Measurements from ENCODE around the gene CCRL2. TPM values are rescaled to one million over a fixed set of nuclear protein-coding genes. Genes with fewer than 3 reads are reported as not detected.

The CCRL2 gene
- total and polyA plus RNA-seq, 9 of the 15 experiments (the other 6 are each of a cell fraction or from before 2014, with no cell fraction given), result 3.4 to 5.7 (median 4.0) TPM

DNA sequence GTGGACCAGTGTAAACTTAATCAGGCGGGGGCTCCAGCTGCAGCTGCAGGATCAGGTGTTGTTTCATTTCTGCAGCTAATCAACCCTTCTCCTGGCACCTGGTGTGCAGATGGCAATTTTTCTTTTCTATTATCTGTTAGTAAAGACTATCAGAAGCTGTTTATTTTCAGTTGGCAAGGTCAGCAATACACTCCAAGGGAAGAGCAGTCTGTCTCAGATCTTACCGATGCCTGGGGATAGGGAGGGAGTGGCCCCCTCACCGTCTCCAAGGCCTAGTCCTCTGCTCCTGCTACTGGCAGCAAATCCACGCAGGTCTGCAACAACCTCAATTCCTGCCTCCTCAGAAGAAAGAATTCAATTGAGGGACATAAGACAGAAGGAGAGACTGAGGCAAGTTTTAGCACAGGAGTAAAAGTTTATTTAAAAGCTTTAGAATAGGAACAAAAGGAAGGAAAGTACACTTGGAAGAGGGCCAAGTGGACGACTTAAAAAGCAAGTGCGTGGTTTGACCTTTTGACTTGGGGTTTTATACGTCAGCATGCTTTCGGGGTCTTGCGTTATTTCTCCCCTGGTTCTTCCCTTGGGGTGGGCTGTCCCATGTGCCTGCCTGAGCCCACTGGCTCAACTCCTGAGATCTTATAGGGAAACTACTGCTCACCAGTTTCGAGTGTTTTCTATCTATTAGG lies 9.2 kb downstream of the CCRL2 start (continued):
- TF ChIP-seq, protein P1, sequence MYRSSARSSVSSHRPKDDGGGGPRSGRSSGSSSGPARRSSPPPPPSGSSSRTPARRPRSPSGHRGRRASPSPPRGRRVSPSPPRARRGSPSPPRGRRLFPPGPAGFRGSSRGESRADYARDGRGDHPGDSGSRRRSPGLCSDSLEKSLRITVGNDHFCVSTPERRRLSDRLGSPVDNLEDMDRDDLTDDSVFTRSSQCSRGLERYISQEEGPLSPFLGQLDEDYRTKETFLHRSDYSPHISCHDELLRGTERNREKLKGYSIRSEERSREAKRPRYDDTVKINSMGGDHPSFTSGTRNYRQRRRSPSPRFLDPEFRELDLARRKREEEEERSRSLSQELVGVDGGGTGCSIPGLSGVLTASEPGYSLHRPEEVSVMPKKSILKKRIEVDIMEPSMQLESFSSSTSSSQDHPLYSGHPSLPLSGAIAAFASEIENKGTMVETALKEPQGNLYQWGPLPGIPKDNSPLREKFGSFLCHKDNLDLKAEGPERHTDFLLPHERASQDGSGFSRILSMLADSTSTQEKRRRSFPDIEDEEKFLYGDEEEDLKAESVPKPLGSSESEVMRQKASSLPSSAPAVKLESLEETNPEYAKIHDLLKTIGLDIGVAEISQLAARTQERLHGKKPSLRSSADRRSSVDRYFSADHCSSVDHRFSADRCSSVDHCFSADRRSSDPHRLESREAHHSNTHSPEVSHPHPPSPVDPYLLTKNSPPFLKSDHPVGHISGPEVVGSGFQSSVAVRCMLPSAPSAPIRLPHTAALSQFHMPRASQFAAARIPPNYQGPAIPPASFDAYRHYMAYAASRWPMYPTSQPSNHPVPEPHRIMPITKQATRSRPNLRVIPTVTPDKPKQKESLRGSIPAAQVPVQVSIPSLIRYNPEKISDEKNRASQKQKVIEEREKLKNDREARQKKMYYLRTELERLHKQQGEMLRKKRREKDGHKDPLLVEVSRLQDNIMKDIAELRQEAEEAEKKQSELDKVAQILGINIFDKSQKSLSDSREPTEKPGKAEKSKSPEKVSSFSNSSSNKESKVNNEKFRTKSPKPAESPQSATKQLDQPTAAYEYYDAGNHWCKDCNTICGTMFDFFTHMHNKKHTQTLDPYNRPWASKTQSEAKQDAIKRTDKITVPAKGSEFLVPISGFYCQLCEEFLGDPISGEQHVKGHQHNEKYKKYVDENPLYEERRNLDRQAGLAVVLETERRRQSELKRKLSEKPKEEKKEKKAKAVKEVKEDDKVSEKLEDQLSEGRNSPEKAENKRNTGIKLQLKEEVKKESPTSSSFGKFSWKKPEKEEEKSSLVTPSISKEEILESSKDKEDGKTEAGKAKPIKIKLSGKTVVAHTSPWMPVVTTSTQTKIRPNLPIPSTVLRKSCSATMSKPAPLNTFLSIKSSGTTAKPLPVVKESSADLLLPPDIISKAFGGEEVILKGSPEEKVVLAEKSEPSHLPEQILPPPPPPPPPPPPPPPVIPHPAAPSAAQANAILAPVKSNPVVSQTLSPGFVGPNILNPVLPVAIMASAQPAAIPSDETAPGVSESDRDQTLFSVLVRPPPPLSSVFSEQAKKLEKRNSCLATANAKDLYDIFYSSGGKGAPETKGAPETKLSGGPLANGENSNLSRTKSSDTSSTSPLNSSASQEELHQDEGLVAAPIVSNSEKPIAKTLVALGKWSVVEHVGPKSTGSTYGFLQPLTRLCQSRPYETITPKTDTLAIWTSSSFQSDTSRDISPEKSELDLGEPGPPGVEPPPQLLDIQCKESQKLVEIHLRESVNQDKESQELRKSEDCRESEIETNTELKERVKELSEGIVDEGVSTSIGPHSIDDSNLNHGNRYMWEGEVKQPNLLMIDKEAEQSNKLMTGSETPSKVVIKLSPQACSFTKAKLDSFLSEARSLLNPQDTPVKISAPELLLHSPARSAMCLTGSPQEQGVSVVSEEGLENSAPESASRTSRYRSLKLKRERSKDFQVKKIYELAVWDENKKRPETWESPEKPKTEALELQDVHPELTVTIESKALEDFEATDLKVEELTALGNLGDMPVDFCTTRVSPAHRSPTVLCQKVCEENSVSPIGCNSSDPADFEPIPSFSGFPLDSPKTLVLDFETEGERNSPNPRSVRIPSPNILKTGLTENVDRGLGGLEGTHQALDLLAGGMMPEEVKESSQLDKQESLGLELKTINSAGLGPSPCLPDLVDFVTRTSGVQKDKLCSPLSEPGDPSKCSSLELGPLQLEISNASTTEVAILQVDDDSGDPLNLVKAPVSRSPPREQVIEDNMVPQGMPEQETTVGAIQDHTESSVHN (IDR thresholded peaks at IDR 0.05; ENCODE audit: borderline replicate concordance in 1 of 2, low read depth in 1 of 2), result no peak
- TF ChIP-seq, protein P2, sequence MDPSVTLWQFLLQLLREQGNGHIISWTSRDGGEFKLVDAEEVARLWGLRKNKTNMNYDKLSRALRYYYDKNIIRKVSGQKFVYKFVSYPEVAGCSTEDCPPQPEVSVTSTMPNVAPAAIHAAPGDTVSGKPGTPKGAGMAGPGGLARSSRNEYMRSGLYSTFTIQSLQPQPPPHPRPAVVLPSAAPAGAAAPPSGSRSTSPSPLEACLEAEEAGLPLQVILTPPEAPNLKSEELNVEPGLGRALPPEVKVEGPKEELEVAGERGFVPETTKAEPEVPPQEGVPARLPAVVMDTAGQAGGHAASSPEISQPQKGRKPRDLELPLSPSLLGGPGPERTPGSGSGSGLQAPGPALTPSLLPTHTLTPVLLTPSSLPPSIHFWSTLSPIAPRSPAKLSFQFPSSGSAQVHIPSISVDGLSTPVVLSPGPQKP (CRISPR knock-in tag; IDR thresholded peaks at IDR 0.05), result no peak
- TF ChIP-seq, protein P3, sequence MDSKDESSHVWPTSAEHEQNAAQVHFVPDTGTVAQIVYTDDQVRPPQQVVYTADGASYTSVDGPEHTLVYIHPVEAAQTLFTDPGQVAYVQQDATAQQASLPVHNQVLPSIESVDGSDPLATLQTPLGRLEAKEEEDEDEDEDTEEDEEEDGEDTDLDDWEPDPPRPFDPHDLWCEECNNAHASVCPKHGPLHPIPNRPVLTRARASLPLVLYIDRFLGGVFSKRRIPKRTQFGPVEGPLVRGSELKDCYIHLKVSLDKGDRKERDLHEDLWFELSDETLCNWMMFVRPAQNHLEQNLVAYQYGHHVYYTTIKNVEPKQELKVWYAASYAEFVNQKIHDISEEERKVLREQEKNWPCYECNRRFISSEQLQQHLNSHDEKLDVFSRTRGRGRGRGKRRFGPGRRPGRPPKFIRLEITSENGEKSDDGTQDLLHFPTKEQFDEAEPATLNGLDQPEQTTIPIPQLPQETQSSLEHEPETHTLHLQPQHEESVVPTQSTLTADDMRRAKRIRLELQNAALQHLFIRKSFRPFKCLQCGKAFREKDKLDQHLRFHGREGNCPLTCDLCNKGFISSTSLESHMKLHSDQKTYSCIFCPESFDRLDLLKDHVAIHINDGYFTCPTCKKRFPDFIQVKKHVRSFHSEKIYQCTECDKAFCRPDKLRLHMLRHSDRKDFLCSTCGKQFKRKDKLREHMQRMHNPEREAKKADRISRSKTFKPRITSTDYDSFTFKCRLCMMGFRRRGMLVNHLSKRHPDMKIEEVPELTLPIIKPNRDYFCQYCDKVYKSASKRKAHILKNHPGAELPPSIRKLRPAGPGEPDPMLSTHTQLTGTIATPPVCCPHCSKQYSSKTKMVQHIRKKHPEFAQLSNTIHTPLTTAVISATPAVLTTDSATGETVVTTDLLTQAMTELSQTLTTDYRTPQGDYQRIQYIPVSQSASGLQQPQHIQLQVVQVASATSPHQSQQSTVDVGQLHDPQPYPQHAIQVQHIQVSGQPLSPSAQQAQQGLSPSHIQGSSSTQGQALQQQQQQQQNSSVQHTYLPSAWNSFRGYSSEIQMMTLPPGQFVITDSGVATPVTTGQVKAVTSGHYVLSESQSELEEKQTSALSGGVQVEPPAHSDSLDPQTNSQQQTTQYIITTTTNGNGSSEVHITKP (IDR thresholded peaks at IDR 0.05; ENCODE audit: partially characterized antibody), result no peak
- TF ChIP-seq MBD2 (IDR thresholded peaks at IDR 0.05; ENCODE audit: borderline replicate concordance, low read depth) (no peak), ETV1 (tag; conservative IDR thresholded peaks at IDR 0.05; ENCODE audit: low read depth) (no peak), COPS2 (conservative IDR thresholded peaks at IDR 0.05) (no peak), SREBF1 (IDR thresholded peaks at IDR 0.05; ENCODE audit: borderline replicate concordance, low read depth, low read length) (no peak), POLR2H (tag; IDR thresholded peaks at IDR 0.05; ENCODE audit: low read depth) (no peak), MAFK (IDR thresholded peaks at IDR 0.05; ENCODE audit: low read length) (peak; percentile 69), NCOA1 (IDR thresholded peaks at IDR 0.05; ENCODE audit: low read depth) (no peak)
- TF ChIP-seq, protein P4, sequence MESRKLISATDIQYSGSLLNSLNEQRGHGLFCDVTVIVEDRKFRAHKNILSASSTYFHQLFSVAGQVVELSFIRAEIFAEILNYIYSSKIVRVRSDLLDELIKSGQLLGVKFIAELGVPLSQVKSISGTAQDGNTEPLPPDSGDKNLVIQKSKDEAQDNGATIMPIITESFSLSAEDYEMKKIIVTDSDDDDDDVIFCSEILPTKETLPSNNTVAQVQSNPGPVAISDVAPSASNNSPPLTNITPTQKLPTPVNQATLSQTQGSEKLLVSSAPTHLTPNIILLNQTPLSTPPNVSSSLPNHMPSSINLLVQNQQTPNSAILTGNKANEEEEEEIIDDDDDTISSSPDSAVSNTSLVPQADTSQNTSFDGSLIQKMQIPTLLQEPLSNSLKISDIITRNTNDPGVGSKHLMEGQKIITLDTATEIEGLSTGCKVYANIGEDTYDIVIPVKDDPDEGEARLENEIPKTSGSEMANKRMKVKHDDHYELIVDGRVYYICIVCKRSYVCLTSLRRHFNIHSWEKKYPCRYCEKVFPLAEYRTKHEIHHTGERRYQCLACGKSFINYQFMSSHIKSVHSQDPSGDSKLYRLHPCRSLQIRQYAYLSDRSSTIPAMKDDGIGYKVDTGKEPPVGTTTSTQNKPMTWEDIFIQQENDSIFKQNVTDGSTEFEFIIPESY (CRISPR knock-in tag; IDR thresholded peaks at IDR 0.05), result no peak
